OCI-LY7 (cell line): ENCODE data around the gene DERA.

Source experiments
- EZH2phosphoT487 ChIP-seq: fragments of 200-600 bp; sonication (generic); IDR thresholded peaks from 2 replicates; pipeline ENCODE4 v1.6.1; 2018; ENCODE audit warnings: low read depth, borderline replicate concordance, mild to moderate bottlenecking, mixed run types, antibody characterized with exemption, low read length, moderate library complexity, mixed read lengths
- TF ChIP-seq, protein P1 (sequence below): fragments of 200-600 bp; sonication (generic); conservative IDR thresholded peaks from 2 replicates; pipeline ENCODE4 v1.5.1; 2014; ENCODE audit warnings: mild to moderate bottlenecking, antibody characterized with exemption, low read length, moderate library complexity, mixed read lengths

DNA sequence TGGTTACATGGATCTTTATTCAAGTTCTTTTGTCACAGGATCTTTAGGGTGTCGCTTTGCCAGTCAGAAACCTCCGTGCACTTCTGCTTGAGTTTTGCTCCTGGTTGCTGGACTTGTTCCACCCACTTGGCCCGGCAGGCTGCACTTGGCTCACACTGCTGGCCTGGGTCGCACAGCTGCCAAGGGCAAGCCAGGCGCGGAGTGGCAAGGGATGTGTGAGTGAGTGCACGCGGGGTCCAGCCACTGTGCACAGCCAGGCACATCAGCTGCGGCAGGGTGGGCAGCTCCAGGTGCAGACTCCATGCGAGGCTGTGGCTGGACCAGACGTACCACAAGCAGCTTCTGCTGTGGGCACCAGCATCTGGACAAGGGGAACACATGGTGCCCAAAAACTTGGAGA, 76.6 kb downstream of the DERA start:
- TF ChIP-seq, protein P1, sequence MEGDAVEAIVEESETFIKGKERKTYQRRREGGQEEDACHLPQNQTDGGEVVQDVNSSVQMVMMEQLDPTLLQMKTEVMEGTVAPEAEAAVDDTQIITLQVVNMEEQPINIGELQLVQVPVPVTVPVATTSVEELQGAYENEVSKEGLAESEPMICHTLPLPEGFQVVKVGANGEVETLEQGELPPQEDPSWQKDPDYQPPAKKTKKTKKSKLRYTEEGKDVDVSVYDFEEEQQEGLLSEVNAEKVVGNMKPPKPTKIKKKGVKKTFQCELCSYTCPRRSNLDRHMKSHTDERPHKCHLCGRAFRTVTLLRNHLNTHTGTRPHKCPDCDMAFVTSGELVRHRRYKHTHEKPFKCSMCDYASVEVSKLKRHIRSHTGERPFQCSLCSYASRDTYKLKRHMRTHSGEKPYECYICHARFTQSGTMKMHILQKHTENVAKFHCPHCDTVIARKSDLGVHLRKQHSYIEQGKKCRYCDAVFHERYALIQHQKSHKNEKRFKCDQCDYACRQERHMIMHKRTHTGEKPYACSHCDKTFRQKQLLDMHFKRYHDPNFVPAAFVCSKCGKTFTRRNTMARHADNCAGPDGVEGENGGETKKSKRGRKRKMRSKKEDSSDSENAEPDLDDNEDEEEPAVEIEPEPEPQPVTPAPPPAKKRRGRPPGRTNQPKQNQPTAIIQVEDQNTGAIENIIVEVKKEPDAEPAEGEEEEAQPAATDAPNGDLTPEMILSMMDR = no peak
- no peak for TF ChIP-seq EZH2phosphoT487
